ENCODE measurements around the gene GRB14.
"Not testable (repeated sequence)": the region's sequence is repeated elsewhere in the genome, so short reads cannot be mapped to it uniquely, and the experiment has no call there.

The GRB14 gene
- 0 reads per million in 4 donors for total RNA-seq

DNA sequence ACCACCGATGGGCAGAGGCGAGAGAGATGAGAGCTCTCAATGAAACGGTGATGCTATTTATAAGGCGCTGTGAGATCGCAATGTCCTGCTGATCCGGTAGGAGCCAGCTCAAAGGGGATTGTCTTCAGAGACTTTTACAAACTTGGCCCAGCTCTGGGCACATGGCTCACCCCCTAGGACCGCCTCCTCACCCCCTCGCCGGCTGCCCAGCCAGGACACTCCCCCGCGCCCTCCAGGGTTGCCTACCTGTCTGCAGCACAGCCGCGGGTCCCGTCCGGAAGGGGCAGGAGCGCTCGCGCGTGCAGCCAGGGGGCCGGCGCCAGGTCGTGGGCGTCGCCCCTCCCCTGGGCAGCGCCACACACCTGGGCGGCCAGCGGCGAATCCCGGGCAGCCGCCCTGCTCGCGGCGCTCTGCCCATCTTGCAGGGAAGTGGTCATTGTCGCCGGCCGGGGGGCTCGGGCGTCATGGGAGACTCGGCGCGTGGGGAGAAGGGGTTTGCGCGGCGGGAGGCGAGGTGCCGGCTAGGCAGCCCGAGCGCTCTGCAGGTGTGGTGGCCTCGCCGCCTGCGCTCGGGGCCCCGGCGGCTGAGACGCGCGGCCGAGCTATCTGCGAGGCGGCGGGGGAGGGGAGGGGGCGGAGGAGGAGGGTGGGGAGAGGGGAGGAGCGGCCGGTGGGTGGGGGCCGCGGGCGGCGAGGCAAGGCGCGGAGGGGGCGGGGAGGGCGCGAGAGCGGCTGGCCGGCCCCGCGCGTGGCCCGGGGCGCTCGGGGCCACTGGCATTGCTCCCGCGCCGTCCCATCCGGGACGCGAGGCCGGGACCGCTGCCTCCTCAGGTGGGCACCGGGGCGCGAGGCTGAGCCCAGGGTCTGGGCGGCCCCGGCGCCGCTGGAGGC is at the start of gene GRB14:
TSS of gene GRB14 (minus strand) at position 610 of the 891 bp plus-strand sequence. CDS start at position 437, 173 bp downstream.
- no peak for DNase-seq

DNA sequence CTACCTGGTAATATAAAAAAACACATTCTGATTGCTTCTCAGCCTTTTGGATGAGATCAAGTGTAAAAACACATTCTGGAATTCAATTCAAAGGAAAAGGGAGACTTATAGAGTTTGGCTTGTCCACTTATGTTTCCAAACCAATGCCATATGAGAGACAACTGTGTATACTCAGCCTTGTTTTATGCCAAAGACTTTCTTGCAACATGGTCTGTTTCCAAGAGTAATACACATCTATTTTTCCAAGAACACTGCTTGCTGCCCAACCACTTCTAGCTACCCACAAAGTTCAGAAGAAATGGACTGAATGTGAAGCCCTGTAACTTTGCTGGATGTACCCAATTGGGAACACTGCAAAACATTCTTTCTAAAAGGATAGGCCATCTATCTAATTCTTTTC is 48.0 kb upstream of the GRB14 start:
- no peak for DNase-seq

DNA sequence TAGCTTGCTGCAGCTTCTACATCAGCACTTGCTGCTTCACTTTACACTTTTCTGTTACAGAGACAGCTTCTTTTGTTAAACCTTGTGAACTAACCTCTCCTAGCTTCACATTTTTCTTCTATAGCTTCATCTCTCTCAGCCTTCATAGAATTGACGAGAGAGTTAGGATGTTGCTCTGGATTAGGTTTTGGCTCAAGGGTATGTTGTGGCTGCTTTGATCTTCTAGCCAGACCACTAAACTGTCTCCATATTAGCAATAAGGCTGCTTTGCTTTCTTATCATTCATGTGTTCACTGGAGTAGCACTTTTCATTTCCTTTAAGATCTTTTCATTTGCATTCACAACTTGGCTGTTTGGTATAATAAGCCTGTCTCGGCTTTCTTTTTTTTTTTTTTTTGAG is 46.3 kb upstream of the GRB14 start:
- DNase-seq: no peak

DNA sequence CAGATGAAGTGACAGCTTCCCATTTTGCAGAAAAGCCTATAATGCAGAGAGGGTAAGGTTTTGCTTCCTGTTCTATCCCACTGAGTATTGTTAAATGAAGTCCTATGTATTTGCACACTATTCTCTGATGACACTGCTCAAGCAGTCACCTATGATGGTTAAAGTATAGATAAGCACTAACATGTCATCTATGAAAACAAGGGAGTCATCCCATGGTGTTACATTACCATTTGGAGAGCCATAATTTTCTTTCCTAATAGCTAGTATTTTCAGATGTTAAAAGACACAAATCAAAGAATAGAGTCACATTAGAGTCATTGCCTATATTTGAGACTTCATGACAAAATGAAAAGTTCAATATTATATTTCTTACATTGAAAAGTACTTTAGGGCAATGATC is 42.8 kb upstream of the GRB14 start:
- DNase-seq: no peak

DNA sequence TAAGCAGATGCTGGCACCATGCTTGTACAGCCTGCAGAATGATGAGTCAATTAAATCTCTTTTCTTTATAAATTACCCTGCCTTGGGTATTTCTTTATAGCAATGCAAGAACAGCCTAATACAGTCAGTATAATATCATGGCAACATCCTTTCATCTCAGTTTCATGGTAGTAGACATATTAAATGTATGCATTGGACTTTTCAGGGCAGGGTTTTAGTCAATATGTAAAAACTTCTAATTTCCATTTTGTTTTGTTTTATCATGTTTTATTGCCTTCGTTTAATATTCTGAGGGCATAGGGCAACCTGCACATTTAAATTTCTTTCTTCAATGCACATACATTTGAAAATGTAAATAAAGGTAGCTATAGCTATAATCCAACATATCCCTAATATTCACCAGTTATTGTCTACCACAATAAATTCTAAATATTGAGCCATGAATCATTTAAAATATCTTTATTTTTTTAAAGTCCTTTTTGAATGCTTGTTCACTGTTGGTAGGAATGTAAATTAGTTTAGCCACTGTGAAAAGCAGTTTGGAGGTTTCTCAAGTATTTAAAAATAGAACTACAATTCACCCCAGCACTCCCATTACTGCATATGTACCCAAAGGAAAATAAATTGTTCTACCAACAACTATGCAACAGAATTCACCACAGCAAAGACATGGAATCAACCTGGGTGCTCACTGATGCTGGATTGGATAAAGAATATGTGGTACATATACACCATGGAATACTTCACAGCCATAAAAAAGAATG is 41.8 kb upstream of the GRB14 start:
- no peak for DNase-seq

DNA sequence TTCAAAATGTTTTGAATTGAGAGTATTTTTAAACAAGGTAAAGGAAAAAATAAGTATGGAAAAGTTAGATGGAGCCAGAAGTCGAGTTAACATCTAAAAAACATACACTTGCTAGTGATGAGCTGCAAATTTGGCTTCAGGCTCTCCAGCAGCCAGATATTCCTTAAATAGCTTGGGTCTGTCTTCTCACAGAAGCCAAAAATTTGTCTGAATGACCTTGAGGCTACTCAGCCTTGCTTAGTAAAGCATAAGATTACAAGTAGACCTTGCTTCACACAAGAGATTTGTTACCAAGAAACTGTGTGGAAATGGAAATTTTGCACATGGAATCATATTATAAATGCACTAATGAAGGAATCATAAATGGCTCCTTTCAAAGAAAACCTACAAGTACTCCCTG is 40.8 kb upstream of the GRB14 start:
- no peak for DNase-seq

DNA sequence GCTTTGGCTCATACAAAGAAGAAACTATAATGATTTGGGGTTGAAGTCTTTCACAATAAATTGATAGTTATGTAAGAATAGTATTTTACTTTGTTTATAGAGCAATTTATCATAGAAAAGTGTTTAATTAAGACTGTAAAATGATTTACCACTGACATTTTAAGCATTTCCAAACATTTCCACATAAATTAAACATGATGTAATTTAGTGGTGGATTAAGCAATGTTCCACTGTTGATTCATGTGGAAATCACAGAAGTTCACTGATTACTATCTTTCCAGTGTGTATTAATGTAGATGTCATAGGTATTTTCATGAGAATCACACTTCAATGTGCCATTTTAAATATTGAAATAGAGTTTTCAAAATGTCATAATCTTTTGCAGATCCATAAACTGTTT is 40.1 kb upstream of the GRB14 start:
- no peak for DNase-seq

DNA sequence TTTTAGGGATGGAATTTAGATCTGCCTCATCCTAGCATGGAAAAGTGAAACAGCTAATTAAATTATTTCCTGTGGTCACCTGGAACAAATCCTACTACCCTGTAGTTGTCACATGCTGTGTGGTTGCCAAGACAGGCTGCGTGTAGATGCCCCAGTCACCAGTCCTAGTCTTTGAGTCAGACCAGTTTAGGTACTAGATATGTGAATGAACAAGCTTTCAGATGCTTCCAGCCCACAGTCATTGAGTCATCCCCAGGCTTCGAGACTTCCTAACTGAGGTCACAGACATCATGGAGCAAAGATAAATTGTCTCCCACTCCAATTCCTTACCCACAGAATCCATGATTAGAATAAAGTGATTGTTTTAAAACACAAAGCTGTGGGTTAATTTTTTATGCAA is 35.8 kb upstream of the GRB14 start:
- no peak for DNase-seq

DNA sequence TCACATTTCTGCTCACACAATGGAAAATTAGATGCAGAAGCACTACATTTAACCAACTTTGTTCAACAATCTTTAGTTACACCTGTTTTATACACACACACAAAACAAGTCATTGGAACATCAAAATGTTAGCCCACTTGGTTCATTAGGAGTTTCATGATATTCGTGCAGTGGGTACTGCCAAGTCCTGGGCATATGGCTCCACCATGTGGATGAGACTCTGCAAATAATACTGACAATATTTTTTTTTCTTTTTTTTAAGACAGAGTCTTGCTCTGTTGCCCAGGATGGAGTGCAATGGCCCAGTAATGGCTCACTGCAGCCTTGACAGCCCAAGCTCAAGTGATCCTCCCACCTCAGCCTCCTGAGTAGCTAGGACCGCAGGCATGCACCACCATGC is 34.5 kb upstream of the GRB14 start:
- no peak for DNase-seq

DNA sequence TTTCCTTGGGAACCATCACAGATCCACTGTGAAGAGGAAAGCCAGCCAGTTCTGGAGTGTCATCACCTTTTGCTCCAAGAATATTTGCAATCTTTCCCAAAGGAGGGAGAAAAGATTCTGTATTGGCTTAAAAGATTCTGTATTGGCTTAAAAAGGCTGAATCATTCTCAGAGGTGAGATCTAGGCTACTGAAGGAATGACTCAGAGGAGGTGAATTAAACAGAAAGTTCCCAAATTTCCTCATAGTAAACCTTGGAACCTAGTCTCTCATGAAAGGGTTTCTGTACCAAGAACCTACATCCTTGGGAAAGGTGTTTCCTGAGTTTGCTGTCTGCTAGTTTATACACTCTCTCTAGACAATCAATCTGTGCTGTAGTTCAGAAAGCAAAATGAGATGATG is 34.1 kb upstream of the GRB14 start:
- DNase-seq: no peak

DNA sequence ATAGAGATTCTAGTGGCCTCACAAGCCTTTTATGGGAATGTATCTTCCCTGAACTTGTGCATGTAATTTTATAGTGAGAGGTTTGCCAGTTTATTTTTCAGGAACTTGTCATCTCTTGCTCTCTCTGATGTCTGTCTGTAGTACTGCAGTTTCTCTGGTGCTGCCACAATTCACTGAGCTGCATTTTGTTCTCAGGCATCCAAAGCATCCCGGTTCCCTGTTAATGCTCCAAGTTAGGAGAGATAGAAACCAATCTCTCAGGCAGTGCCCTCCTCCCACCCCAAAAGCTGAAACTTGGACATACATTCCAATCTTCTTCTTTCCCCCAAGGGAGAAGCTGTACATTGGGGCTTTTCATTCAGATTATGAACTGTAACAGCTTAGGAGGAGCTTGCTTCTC is 30.1 kb upstream of the GRB14 start:
- no peak for DNase-seq

DNA sequence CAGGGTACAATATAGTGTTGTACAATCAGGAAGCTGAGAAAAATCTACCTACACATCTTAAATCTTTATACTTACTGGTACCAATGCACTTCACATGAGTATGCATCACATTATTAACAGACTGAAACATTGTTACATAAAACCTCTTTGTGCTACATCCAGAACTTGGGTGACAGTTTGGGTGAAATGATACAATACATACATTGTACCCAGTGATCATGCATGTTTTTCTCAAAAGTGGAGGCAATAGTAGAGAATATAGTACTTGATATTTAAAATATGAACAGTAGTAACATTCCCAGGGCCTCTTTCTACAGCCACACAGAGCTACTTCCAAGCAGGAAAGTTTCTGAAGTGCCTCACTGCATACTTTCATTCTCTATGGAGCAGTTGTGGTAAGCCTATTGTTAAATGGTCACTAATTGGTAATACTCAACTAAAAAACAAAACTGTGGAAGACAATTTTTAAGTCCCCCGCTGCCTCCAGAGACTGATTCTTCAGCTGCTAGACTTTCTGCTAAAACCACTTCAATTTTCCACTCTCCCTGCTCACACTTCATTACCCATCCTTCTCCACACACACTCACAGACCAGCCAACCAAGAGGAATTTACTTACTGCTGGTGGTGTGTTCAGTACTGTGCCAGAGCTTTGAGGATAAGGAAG is 22.9 kb upstream of the GRB14 start:
- no peak for DNase-seq

DNA sequence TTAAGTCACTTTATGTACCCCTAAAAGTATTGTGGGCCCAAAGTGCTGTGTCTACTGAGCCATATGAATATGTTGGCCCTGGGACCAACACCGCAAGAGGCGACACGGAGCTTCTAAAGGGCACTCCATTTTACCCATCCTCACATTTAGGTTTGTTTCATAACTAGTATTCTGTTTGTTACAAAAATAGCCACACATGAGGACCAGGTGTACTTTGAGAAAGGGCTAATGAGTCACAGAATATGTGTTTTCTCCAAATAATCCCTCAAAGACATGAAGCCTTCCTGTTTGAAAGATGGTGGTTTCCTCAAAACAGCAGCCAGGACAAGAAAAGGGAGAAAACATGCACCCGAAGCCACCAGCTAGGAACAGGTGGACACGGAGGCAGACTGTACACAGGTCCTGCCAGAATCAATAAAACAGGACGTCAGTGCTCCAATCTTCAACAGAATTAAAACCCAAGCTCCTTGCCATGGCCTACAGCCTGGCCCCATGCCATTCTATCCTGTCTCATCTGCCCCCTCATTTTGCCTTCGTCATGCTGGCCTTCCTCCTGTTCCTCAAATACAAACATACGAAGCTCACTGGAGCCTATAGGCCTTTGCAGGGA is 21.8 kb upstream of the GRB14 start:
- DNase-seq: no peak

DNA sequence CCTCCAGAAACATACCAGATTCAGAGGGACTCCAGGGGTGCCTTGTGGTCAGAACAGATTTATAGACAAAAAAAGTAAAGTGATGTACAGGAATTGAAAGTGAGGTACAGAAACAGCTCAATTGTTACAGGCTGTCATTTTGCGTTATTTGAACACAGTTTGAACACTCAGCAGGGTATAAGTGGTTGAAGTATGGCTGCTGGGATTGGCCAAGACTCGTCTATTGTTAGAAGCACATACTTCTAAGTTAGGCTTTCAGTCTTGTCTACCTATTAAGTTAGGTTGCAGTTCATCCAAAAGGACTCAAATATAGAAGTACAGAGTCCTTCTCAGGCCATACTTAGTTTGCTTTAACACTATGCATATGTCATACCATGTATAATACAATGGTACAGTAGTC is 21.0 kb upstream of the GRB14 start:
- DNase-seq: no peak

DNA sequence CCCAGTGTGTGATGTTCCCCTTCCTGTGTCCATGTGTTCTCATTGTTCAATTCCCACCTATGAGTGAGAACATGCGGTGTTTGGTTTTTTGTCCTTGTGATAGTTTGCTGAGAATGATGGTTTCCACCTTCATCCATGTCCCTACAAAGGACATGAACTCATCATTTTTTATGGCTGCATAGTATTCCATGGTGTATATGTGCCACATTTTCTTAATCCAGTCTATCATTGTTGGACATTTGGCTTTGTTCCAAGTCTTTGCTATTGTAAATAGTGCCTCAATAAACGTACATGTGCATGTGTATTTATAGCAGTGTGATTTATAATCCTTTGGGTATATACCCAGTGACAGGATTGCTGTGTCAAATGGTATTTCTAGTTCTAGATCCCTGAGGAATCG is 7.0 kb upstream of the GRB14 start:
- DNase-seq: not testable (repeated sequence)

DNA sequence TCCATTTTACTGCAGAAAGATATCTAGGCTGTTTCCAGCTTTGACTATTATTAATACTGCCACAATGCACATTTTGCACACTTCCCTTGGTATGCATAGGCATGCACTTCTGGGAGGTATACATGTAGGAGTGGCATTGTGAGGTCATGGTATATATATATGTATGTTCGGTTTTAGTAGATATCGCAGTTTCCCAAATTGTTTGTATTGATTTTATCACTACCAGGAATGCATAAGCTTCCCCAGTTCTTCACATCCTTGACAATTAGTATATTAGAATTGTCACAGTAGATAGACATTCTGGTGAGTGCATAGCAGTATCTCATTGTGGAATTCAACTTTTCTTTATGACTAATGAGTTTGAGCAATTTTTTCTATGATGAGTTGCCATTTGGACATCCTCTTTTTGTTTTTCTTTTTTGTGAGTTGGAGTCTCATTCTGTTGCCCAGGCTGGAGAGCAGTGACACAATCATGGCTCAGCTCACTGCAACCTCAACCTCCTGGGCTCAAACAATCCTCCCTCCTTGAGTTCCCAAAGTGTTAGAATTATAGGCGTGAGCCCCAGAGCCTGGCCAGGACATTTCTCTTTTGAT is 4.2 kb upstream of the GRB14 start:
- DNase-seq: no peak

DNA sequence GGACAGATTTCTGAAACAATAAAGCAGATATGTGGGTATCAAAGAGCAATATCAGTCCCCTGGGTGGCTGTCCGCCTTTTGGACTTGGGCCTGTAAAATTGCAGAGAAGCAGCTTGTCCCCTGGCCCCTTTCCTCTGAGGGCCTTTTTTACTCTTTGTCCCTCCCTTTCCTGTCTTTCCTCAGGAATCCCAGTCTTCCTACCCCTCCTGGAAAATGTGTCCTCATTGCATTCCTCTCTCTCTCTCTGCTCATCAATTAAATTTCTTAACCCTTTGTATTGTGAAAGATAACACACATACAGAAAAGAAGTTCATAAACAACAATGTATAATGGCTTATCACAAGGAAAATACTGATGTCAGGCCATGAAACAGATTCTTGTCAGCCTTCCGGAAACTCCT is 3.0 kb upstream of the GRB14 start:
- DNase-seq: no peak

DNA sequence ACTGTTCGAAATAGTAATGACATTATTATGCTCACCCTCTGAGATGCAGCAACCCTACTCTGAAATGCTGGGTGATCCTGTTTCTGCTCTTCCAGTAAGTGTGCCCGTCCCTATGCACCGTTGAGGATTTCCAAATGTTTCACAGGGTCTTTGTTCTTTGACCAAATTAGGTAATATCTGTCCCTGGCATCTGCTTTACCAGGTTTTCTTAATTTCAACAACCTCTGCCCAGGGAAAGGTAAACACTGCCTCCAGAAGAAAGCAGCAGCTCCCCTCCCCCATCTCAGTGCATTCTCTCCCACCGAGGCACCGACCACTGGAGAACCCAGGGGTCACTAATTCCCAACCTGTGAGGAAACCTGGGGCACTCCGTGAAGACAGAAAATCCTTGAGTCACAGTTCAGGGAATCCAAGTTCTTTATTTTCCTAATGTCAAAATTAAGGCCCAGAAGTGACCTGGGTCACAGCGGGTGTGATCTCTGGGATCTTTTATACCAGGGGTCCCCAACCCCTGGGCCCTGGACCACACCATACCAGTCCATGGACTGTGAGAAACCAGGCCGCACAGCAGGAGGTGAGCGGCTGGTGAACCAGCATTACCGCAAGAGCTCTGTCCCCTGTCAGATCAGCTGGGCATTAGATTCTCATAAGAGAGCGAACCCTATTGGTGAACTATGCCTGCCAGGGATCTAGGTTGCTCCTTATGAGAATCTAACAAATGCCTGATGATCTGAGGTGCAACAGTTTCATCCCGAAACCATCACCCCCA is 1.2 kb upstream of the GRB14 start:
- no peak for DNase-seq

DNA sequence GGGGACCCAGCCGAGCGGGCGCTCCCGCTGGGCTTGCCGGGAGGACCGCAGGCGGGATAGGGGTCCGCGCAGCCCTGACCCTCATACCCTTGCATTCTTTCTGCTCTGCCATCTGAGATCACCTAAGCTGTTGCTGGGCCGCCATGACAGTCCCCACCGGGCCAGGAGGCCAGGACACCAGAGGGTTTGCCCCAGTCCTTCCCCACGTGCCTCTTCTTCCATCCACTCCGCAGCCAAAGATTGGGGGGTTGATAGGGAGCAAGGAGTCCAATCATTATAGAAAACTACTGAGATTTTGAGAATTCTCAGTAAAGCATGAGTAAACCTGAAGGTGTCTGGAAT is 453 bp upstream of the GRB14 start:
- no peak for DNase-seq

DNA sequence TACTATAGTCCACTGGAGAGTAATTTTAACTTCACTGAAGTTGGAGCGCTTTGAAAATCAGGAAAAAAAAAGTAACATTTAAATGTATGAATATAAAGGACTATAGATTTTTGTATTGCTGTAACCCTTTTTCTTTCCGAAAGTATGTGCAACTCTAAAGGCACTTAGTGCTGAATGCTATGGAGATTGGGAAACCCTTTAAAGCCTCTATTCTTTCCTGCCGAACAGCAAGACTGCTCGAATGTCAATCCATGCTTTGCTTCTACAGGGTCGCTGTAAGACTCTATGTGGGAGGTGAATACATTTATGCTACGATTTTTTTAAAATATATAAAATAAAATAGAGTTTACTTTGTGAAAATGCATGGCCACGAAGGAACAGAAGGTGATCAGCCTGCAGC is 825 bp downstream of the GRB14 start:
- no peak for DNase-seq

DNA sequence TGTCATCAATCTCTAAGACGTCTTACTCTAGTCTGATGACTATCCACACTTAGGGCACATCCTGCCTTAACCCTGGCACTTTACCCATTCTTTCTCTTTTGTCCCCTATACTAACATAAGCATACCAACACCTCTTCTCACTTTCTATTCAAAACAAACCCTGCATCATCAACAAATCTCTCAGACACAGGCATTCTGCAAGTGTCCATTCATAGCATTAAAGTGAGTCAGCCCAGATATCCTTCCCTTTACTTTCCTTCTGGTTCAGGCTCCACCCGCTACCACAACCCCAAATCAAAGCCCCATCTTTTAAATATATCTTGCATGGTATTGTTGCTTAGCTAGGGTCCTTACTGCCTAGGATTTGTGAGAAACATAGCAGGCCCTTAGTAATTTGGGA is 3.8 kb downstream of the GRB14 start:
- no peak for DNase-seq

DNA sequence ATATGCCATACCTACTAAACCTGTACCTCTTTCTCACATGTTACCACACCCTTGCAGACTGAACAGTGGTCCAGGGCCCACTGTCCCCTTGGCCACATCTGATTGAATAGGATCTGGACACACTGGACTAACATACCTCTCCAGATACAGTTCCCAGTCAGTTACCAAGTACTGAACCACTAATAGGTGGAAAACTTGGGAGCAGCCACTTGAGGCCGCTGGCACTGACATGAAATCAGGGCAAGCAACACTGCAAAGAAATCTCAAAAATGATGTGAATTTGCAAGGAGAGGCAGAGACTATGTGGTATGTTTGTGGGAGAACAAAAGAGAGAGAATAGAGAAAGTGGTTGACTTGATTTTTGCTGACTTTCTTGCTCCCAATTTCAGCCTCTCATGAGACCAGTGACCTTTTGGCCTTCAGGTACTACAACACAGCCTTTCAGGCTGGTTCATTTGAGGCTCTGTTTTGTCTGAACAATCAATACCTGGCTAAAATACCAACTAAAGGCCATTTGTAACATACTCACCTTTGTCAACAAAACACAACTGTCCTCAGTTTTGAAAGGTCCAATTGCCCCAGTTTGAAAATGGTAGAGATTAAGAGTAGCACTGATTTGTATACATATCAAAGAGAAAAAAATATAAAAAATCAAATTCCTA is 7.8 kb downstream of the GRB14 start:
- no peak for DNase-seq
